Stomach (tissue), 4 donors: ENCODE measurements around the gene SPDYE16.
"Not testable (repeated sequence)": the region's sequence is repeated elsewhere in the genome, so short reads cannot be mapped to it uniquely, and the experiment has no call there.

Experiments used
- CTCF ChIP-seq, 7 experiments: fragments of 450-650 bp in 4 of 7; fragments of 200-600 bp in 3 of 7; sonication (generic) in 3 of 7; IDR thresholded peaks; one replicate each; pipeline ENCODE4 v1.5.1; 2016 to 2019; ENCODE audit warnings: antibody characterized with exemption in 7 of 7, control low read depth in 2 of 7, mild to moderate bottlenecking in 1 of 7
- POLR2A ChIP-seq, 4 donors: fragments of 450-650 bp; IDR thresholded peaks; one replicate each; pipeline ENCODE4 v1.6.1; 2016; ENCODE audit warnings: antibody characterized with exemption in 4 of 4, control low read depth in 2 of 4, mild to moderate bottlenecking in 1 of 4, moderate library complexity in 1 of 4

GRCh38 chr7:76582848-76583631 lies 39.9 kb upstream of the SPDYE16 start:
- not testable (repeated sequence) for TF ChIP-seq POLR2A, CTCF (IDR thresholded peaks at IDR 0.05)
